ENCODE measurements around the gene SFTA2. TPM values are rescaled to one million over a fixed set of nuclear protein-coding genes. Genes with fewer than 3 reads are reported as not detected.

The SFTA2 gene
- total and polyA plus RNA-seq, 2 of the 8 experiments (the other 6 are each of a cell fraction or from before 2014, with no cell fraction given), result not detected

GRCh38 chr6:30926644-30927043 lies 5.3 kb downstream of the SFTA2 start:
- no peak overlapping the region for H3K56ac ChIP-seq (replicated peaks; ENCODE audit: insufficient read length, low read depth, low read length)
- DNase-seq (ENCODE audit: low read depth in 1 of 2, low spot score in 2 of 2) (no peak), FAIRE-seq (no peak)
- 87% methylated on average over 4 of the region's 4 CpGs; no CpG with 5 or more reads in 1 of the 2 experiments for WGBS, 2 experiments (ENCODE audit: extremely low coverage in 1 of 2, insufficient coverage in 1 of 2, insufficient read length in 1 of 2, insufficient replicate concordance in 2 of 2, low coverage in 1 of 2, low lambda C conversion rate in 2 of 2, missing lambda C conversion rate in 1 of 2)
- H2AK5ac ChIP-seq (ENCODE audit: low read depth, low read length), result no peak overlapping the region
- no peak overlapping the region for H4K8ac ChIP-seq (ENCODE audit: extremely low read depth, insufficient read depth, low read length)
- H3K4ac ChIP-seq (replicated peaks; ENCODE audit: insufficient read length, low read depth, low read length), result no peak overlapping the region
- H3K79me1 ChIP-seq (ENCODE audit: low read depth, low read length), result no peaks in the 10 kb centered on the region
- no peak overlapping the region for H3K4me3 ChIP-seq (ENCODE audit: extremely low read depth in 1 of 4, insufficient read depth in 2 of 4, low read depth in 3 of 4, low read length in 4 of 4)
- ChIA-PET CTCF (ENCODE audit: partially characterized antibody) (interaction anchor here (0.8 to 16.0 kb wide), 7 partner anchors 8 to 157 kb away, joined by 3 to 285 read pairs (median 10); partner anchors contain the start of genes MUCL3 and VARS2), POLR2A (ENCODE audit: partially characterized antibody) (interaction anchor here (0.8 to 3.6 kb wide), 4 partner anchors 11 to 104 kb away, joined by 3 to 22 read pairs (median 3); partner anchors contain the start of gene VARS2)
- no peak overlapping the region for H3K18ac ChIP-seq (ENCODE audit: extremely low read depth, low read length)
- no peak overlapping the region for H2BK120ac ChIP-seq (replicated peaks; ENCODE audit: low read depth, low read length)
- H2BK12ac ChIP-seq (ENCODE audit: low read depth, low read length), result no peak overlapping the region
- no peaks in the 10 kb centered on the region for H4K20me1 ChIP-seq (replicated peaks in 1 of 2; ENCODE audit: control insufficient read depth in 1 of 2, insufficient read depth in 2 of 2, low read length in 2 of 2)
- no peak overlapping the region for H2BK15ac ChIP-seq (ENCODE audit: low read length)
- H3K27me3 ChIP-seq (replicated peaks in 1 of 4; ENCODE audit: control insufficient read depth in 3 of 4, extremely low read depth in 1 of 4, insufficient read depth in 3 of 4, low read length in 3 of 4), result no peaks in the 10 kb centered on the region
- no peaks in the 10 kb centered on the region for H3K79me2 ChIP-seq (ENCODE audit: control insufficient read depth in 1 of 2, insufficient read depth in 2 of 2, low read length in 2 of 2)
- no peak overlapping the region for H3K4me2 ChIP-seq (ENCODE audit: insufficient read depth in 1 of 2, low read depth in 2 of 2, low read length in 2 of 2)
- H3K27ac ChIP-seq (ENCODE audit: low read depth, low read length), result no peak overlapping the region
- no peak overlapping the region for H4K91ac ChIP-seq (replicated peaks; ENCODE audit: insufficient read length, low read length)
- H3K4me1 ChIP-seq (replicated peaks in 1 of 4; ENCODE audit: control insufficient read depth in 3 of 4, insufficient read depth in 4 of 4, low read length in 3 of 4), result peaks cover 0 to 3% (median under 1%) of the 10 kb centered on the region in 4 experiments; a peak in 2 of 7 replicates
- no peak overlapping the region for H2BK20ac ChIP-seq (ENCODE audit: low read length)
- peaks cover 0 to 6% of the 10 kb centered on the region in 2 experiments; a peak in 2 of 4 replicates for H3K9me3 ChIP-seq (ENCODE audit: insufficient read depth in 2 of 2, low read depth in 1 of 2, low read length in 1 of 2)
- H3K9ac ChIP-seq (replicated peaks in 1 of 4; ENCODE audit: extremely low read depth in 1 of 4, low read depth in 3 of 4, low read length in 3 of 4), result no peak overlapping the region
- no peak overlapping the region for H2AFZ ChIP-seq (ENCODE audit: low read length)
- H3K14ac ChIP-seq (ENCODE audit: insufficient read length), result no peak overlapping the region
- peaks cover 3 to 31% (median 14%) of the 10 kb centered on the region in 4 experiments; a peak in 7 of 8 replicates for H3K36me3 ChIP-seq (ENCODE audit: control insufficient read depth in 2 of 4, insufficient read depth in 4 of 4, low read length in 3 of 4)
- no peak overlapping the region for H3K23ac ChIP-seq (ENCODE audit: insufficient read length)
- H3K23me2 ChIP-seq (ENCODE audit: low read depth, low read length), result 0 out of 2 replicates have a peak, but pooled peaks cover 3% of the 10 kb centered on the region
- no peak overlapping the region for H2BK5ac ChIP-seq (ENCODE audit: low read depth, low read length)
- no peak overlapping the region for H4K5ac ChIP-seq (ENCODE audit: insufficient read length, low read depth, low read length)
- no peak for TF ChIP-seq CBX5 (IDR thresholded peaks at IDR 0.05; ENCODE audit: low read depth, low read length)
- no peak for TF ChIP-seq CHD1 (IDR thresholded peaks at IDR 0.05; ENCODE audit: low read depth, low read length)
- no peak for TF ChIP-seq NANOG (IDR thresholded peaks at IDR 0.05; ENCODE audit: insufficient read depth, low read depth, low read length, poor library complexity, severe bottlenecking)
- no peak for TF ChIP-seq JUND (IDR thresholded peaks at IDR 0.05; ENCODE audit: low read length)
- no peak for TF ChIP-seq TCF12 (IDR thresholded peaks at IDR 0.05; ENCODE audit: low read depth, low read length)
- no peak for TF ChIP-seq SP1 (IDR thresholded peaks at IDR 0.05; ENCODE audit: low read depth, low read length)
- TF ChIP-seq EGR1 (IDR thresholded peaks at IDR 0.05; ENCODE audit: borderline replicate concordance, low read depth, low read length), result no peak
- no peak for TF ChIP-seq EP300 (IDR thresholded peaks at IDR 0.05; ENCODE audit: borderline replicate concordance in 1 of 2, low read depth in 2 of 2, low read length in 2 of 2)
- TF ChIP-seq SP4 (IDR thresholded peaks at IDR 0.05; ENCODE audit: low read length), result no peak
- no peak for TF ChIP-seq POLR2AphosphoS5 (IDR thresholded peaks at IDR 0.05; ENCODE audit: low read depth, low read length)
- no peak for TF ChIP-seq PHF8 (conservative IDR thresholded peaks at IDR 0.05; ENCODE audit: low read depth, low read length)
- TF ChIP-seq BCL11A (IDR thresholded peaks at IDR 0.05; ENCODE audit: low read depth in 2 of 2, low read length in 2 of 2), result no peak
